ENCODE measurements around the gene GABRB1. TPM values are rescaled to one million over a fixed set of nuclear protein-coding genes. Genes with fewer than 3 reads are reported as not detected.

The GABRB1 gene
- total RNA-seq, 2 experiments from 2014 or later: not detected

- ATAC-seq (no peak), DNase-seq (no peak)
- intact Hi-C loops (cut with micrococcal nuclease): no loop called here
- ChIA-PET CTCF (interaction anchor here (1.0 kb wide), 1 partner anchor 87 kb away, joined by 3 read pairs; no protein-coding TSS in a partner anchor), POLR2A (no interaction called here)
- Mint-ChIP-seq H3K27me3 (peaks cover under 1% of the 10 kb centered on the region), H3K4me3 (no peak overlapping the region), H3K9me3 (no peaks in the 10 kb centered on the region), H3K36me3 (ENCODE audit: low read depth) (no peaks in the 10 kb centered on the region), H3K4me1 (ENCODE audit: low read depth) (no peaks in the 10 kb centered on the region), H3K27ac (no peak overlapping the region)
- TF ChIP-seq CTCF (IDR thresholded peaks at IDR 0.05): no peak
These were observed 178.5 kb downstream of the GABRB1 start for GRCh38 chr4:47209833-47210232.

- no peak for TF ChIP-seq CTCF (IDR thresholded peaks at IDR 0.05)
- no peaks in the 10 kb centered on the region for H3K27me3 Mint-ChIP-seq
- CTCF ChIA-PET: interaction anchor here (1.0 kb wide), 1 partner anchor 28 kb away, joined by 3 read pairs; no protein-coding TSS in a partner anchor
- POLR2A ChIA-PET: no interaction called here
- H3K4me3 Mint-ChIP-seq: no peak overlapping the region
- intact Hi-C loops (cut with micrococcal nuclease): no loop called here
- H3K4me1 Mint-ChIP-seq (ENCODE audit: low read depth): no peaks in the 10 kb centered on the region
- H3K9me3 Mint-ChIP-seq: no peaks in the 10 kb centered on the region
- no peaks in the 10 kb centered on the region for H3K36me3 Mint-ChIP-seq (ENCODE audit: low read depth)
- no peak overlapping the region for H3K27ac Mint-ChIP-seq
- DNase-seq: no peak
- no peak for ATAC-seq
These were observed 179.5 kb downstream of the GABRB1 start for GRCh38 chr4:47210828-47211227.

- DNase-seq: no peak
- ChIA-PET CTCF (no interaction called here), POLR2A (no interaction called here)
- intact Hi-C loops (cut with micrococcal nuclease): no loop called here
- H3K27me3 Mint-ChIP-seq: no peaks in the 10 kb centered on the region
- H3K36me3 Mint-ChIP-seq (ENCODE audit: low read depth): no peaks in the 10 kb centered on the region
- no peaks in the 10 kb centered on the region for H3K9me3 Mint-ChIP-seq
- TF ChIP-seq CTCF (IDR thresholded peaks at IDR 0.05): no peak
- no peak overlapping the region for H3K27ac Mint-ChIP-seq
- no peaks in the 10 kb centered on the region for H3K4me1 Mint-ChIP-seq (ENCODE audit: low read depth)
- no peak for ATAC-seq
- H3K4me3 Mint-ChIP-seq: no peak overlapping the region
These were observed 181.7 kb downstream of the GABRB1 start for GRCh38 chr4:47213106-47213505.

GRCh38 chr4:47213539-47213938 lies 182.2 kb downstream of the GABRB1 start:
- POLR2A ChIA-PET: no interaction called here
- TF ChIP-seq CTCF (IDR thresholded peaks at IDR 0.05): no peak
- ATAC-seq: no peak
- no peaks in the 10 kb centered on the region for H3K27me3 Mint-ChIP-seq
- CTCF ChIA-PET: no interaction called here
- H3K36me3 Mint-ChIP-seq (ENCODE audit: low read depth): no peaks in the 10 kb centered on the region
- H3K27ac Mint-ChIP-seq: no peak overlapping the region
- intact Hi-C loops (cut with micrococcal nuclease): no loop called here
- H3K4me1 Mint-ChIP-seq (ENCODE audit: low read depth): no peaks in the 10 kb centered on the region
- no peak for DNase-seq
- no peak overlapping the region for H3K4me3 Mint-ChIP-seq
- no peaks in the 10 kb centered on the region for H3K9me3 Mint-ChIP-seq

GRCh38 chr4:47213971-47214370 lies 182.6 kb downstream of the GABRB1 start:
- Mint-ChIP-seq H3K4me1 (ENCODE audit: low read depth) (no peaks in the 10 kb centered on the region), H3K27ac (no peak overlapping the region), H3K9me3 (no peaks in the 10 kb centered on the region), H3K27me3 (no peaks in the 10 kb centered on the region), H3K36me3 (ENCODE audit: low read depth) (no peaks in the 10 kb centered on the region), H3K4me3 (no peak overlapping the region)
- CTCF ChIA-PET: no interaction called here
- POLR2A ChIA-PET: no interaction called here
- intact Hi-C loops (cut with micrococcal nuclease): no loop called here
- ATAC-seq (no peak), DNase-seq (no peak)
- no peak for TF ChIP-seq CTCF (IDR thresholded peaks at IDR 0.05)
